IMR-90 (cell line): ENCODE measurements around the gene PIK3R3.

ENCODE experiments used
- CEBPB ChIP-seq: IDR thresholded peaks from 2 replicates; pipeline ENCODE4 v1.6.1; 2012; ENCODE audit warnings: low read depth, low read length, improper control_type of control experiment
- CTCF ChIP-seq: conservative IDR thresholded peaks from 2 replicates; pipeline ENCODE4 v1.5.1; 2012; ENCODE audit warnings: mild to moderate bottlenecking, low read depth, low read length, improper control_type of control experiment
- MAZ ChIP-seq: IDR thresholded peaks from 2 replicates; pipeline ENCODE4 v1.6.1; 2012; ENCODE audit warnings: low read depth, mild to moderate bottlenecking, low read length, improper control_type of control experiment, moderate library complexity, borderline replicate concordance
- MXI1 ChIP-seq: IDR thresholded peaks from 2 replicates; pipeline ENCODE4 v1.6.1; 2012; ENCODE audit warnings: low read depth, mild to moderate bottlenecking, low read length, moderate library complexity, borderline replicate concordance
- POLR2A ChIP-seq: IDR thresholded peaks from 2 replicates; pipeline ENCODE4 v1.6.1; 2012; ENCODE audit warnings: mild to moderate bottlenecking, low read depth, low read length
- RAD21 ChIP-seq: IDR thresholded peaks from 2 replicates; pipeline ENCODE4 v1.6.1; 2012; ENCODE audit warnings: low read length, improper control_type of control experiment
- RFX5 ChIP-seq: IDR thresholded peaks from 2 replicates; pipeline ENCODE4 v1.8.0; 2012; ENCODE audit warnings: low read depth, mild to moderate bottlenecking, low read length, moderate library complexity

- TF ChIP-seq CTCF = no peak
- no peak for TF ChIP-seq MXI1
- no peak for TF ChIP-seq POLR2A
- no peak for TF ChIP-seq MAZ
- TF ChIP-seq RAD21 = no peak
- no peak for TF ChIP-seq CEBPB
- TF ChIP-seq RFX5 = no peak
Observed at GRCh38 chr1:46160212-46160611, 27.8 kb upstream of the PIK3R3 start.
